SK-N-SH (cell line): ENCODE data around the gene JPT2. TPM values are rescaled to one million over a fixed set of nuclear protein-coding genes. Genes with fewer than 3 reads are reported as not detected.
A peak's percentile ranks its signal among the peaks of the same experiment; 100 is the strongest.

ENCODE experiments used
- CTCF ChIA-PET: fragments of 300-600, 350-600 bp; formaldehyde crosslinking; extraction: SDS; loops from one replicate; lab custom pipeline; 2021; lab: Yijun Ruan, JAX
- POLR2A ChIA-PET: fragments of 350-600 bp; sonication (Branson Sonifier 250); formaldehyde crosslinking; extraction: SDS; loops from one replicate; lab custom pipeline; 2020; ENCODE audit warnings: antibody characterized with exemption, inconsistent platforms; lab: Yijun Ruan, JAX
- DNase-seq: peaks from one replicate; pipeline ENCODE4 v3.0.0; 2012
- H2AFZ ChIP-seq: fragments of 200-600 bp; sonication (generic); 2 replicates; pipeline ENCODE4 v1.8.1; 2016; ENCODE audit warnings: antibody characterized with exemption, mild to moderate bottlenecking, low read depth
- H3F3A ChIP-seq: fragments of 200-600 bp; sonication (generic); replicated peaks from 2 replicates; pipeline ENCODE3; 2016; ENCODE audit warnings: antibody characterized with exemption, mild to moderate bottlenecking; ENCODE audit not compliant: insufficient read depth
- H3K27ac ChIP-seq, 2 experiments: fragments of 200-500 bp in 1 of 2; fragments of 200-600 bp in 1 of 2; sonication (Bioruptor generic) in 1 of 2; sonication (generic), shearing (Covaris generic) in 1 of 2; 2 replicates each; pipeline versions ENCODE4 v1.5.1 to v1.6.1; 2014 to 2016; ENCODE audit warnings: low read depth in 2 of 2, inconsistent platforms in 1 of 2, low read length in 1 of 2, mild to moderate bottlenecking in 1 of 2, mixed read lengths in 1 of 2
- H3K27me3 ChIP-seq: fragments of 200-600 bp; sonication (generic), shearing (Covaris generic); 2 replicates; pipeline ENCODE4 v1.6.1; 2016; ENCODE audit warnings: mixed run types; ENCODE audit not compliant: insufficient read depth
- H3K36me3 ChIP-seq, 2 experiments: fragments of 200-500 bp in 1 of 2; fragments of 200-600 bp in 1 of 2; sonication (Bioruptor generic) in 1 of 2; sonication (generic) in 1 of 2; replicated peaks in 1 of 2; 2 replicates each; pipeline versions ENCODE3 to v1.5.1; 2014 to 2016; ENCODE audit warnings: low read length in 1 of 2, mild to moderate bottlenecking in 1 of 2; ENCODE audit not compliant: insufficient read depth in 2 of 2, control insufficient read depth in 1 of 2
- H3K4me1 ChIP-seq, 2 experiments: fragments of 200-500 bp in 1 of 2; fragments of 200-600 bp in 1 of 2; sonication (Bioruptor generic) in 1 of 2; sonication (generic), shearing (Covaris generic) in 1 of 2; 2 replicates each; pipeline versions ENCODE4 v1.5.1 to v1.6.1; 2014 to 2016; ENCODE audit warnings: low read depth in 1 of 2, low read length in 1 of 2, mixed run types in 1 of 2; ENCODE audit not compliant: insufficient read depth in 2 of 2, control insufficient read depth in 1 of 2
- H3K4me2 ChIP-seq: fragments of 200-600 bp; sonication (generic), shearing (Covaris generic); 2 replicates; pipeline ENCODE4 v1.6.1; 2017; ENCODE audit warnings: mixed run types
- H3K4me3 ChIP-seq, 2 experiments: fragments of 200-500 bp in 1 of 2; fragments of 200-600 bp in 1 of 2; sonication (Bioruptor generic) in 1 of 2; sonication (generic), shearing (Covaris generic) in 1 of 2; 2 replicates each; pipeline versions ENCODE4 v1.5.1 to v1.8.1; 2014 to 2016; ENCODE audit warnings: low read depth in 2 of 2, inconsistent platforms in 1 of 2, low read length in 1 of 2, mild to moderate bottlenecking in 1 of 2, mixed read lengths in 1 of 2, moderate library complexity in 1 of 2
- H3K79me2 ChIP-seq: fragments of 200-600 bp; sonication (generic); 2 replicates; pipeline ENCODE4 v1.8.1; 2017; ENCODE audit warnings: mild to moderate bottlenecking; ENCODE audit not compliant: insufficient read depth
- H3K9ac ChIP-seq: fragments of 200-600 bp; sonication (generic); 2 replicates; pipeline ENCODE4 v1.6.1; 2017; ENCODE audit warnings: mixed run types
- H3K9me2 ChIP-seq: fragments of 200-600 bp; sonication (generic); 2 replicates; pipeline ENCODE4 v1.6.1; 2017; ENCODE audit warnings: mixed run types
- H3K9me3 ChIP-seq: fragments of 200-600 bp; sonication (generic); 2 replicates; pipeline ENCODE4 v1.6.1; 2017; ENCODE audit warnings: mixed run types, mild to moderate bottlenecking, moderate library complexity
- H4K20me1 ChIP-seq: fragments of 200-600 bp; sonication (generic); 2 replicates; pipeline ENCODE4 v1.6.1; 2017; ENCODE audit warnings: mild to moderate bottlenecking, mixed run types; ENCODE audit not compliant: insufficient read depth
- ELF1 ChIP-seq: IDR thresholded peaks from 2 replicates; pipeline ENCODE4 v1.4.0; 2012
- FOSL2 ChIP-seq: IDR thresholded peaks from 2 replicates; pipeline ENCODE4 v1.4.0; 2012; ENCODE audit warnings: low read depth, mild to moderate bottlenecking, moderate library complexity, borderline replicate concordance
- GATA2 ChIP-seq: sonication (generic); formaldehyde crosslinking; IDR thresholded peaks from 2 replicates; pipeline ENCODE4 v1.5.0; 2020; ENCODE audit warnings: mild to moderate bottlenecking, missing genetic modification reagents
- MXI1 ChIP-seq: IDR thresholded peaks from 2 replicates; pipeline ENCODE4 v1.6.1; 2012; ENCODE audit warnings: mild to moderate bottlenecking, low read depth, low read length, improper control_type of control experiment
- RAD21 ChIP-seq: IDR thresholded peaks from 2 replicates; pipeline ENCODE4 v1.6.1; 2012; ENCODE audit warnings: mild to moderate bottlenecking, low read length
- WGBS: methylation state at CpG from one replicate; pipeline ENCODE4 v1.1.6; 2017; ENCODE audit warnings: low lambda C conversion rate; 5-methylcytosine and 5-hydroxymethylcytosine counted together
- polyA plus RNA-seq, 3 experiments: library from polyadenylated mRNA; depleted of rRNA; stranded (reverse); fragments of >200 nt; gene quantifications; 2 replicates each; pipeline ENCODE4 v1.2.3, GENCODE V29; 2012
- TF ChIP-seq, protein P1 (sequence below): IDR thresholded peaks from 2 replicates; pipeline ENCODE4; 2012
- TF ChIP-seq, protein P2 (sequence below): IDR thresholded peaks from 2 replicates; pipeline ENCODE4 v1.4.0; 2012; ENCODE audit warnings: low read depth, borderline replicate concordance
- TF ChIP-seq, protein P3 (sequence below): IDR thresholded peaks from 2 replicates; pipeline ENCODE4 v1.6.1; 2012; ENCODE audit warnings: mild to moderate bottlenecking, low read depth, low read length, moderate library complexity

Gene JPT2
- polyA plus RNA-seq, 1 of the 3 experiments (the other 2 are of a cell fraction), result 67.4 TPM

DNA sequence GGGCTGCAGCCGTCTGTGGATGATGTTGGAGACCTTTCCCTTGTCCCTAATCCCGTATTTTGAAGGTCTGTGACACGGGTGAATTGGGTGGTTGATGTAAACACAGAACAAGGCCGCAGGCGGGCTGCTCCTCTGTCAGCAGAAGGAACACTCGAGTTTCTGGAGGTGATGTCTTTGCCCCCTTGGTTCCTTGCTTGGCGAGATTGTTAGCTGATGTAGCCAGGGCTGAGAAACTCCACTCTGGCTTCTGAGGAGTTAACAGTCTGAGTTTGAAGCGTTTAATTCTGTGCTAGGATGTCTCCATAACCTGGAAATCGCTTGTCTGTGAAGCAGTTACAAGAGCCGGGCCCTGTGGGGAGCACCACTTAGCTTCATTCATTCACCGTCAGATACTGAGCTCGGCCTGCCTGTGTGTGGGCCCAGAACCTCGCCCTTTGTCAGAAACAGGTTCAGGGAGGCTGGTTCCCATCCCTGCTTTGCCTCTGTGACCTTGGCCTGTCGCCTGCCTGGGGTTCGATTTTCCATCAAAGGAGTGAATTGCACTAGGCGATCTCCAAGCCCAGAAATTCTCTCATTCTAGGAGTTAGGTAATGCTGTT lies 29.2 kb downstream of the JPT2 start:
- H2AFZ ChIP-seq, result no peak overlapping the region

More for the DNA sequence above, 29.2 kb downstream of the JPT2 start:
- Histone ChIP-seq H3F3A (peaks cover 22% of the 10 kb centered on the region), H4K20me1 (peaks cover 47% of the 10 kb centered on the region), H3K4me3 (peak overlapping the region; percentile 82 to 89), H3K79me2 (peaks cover 72% of the 10 kb centered on the region), H3K27me3 (no peaks in the 10 kb centered on the region), H3K4me2 (peak overlapping the region; percentile 97), H3K9me2 (no peaks in the 10 kb centered on the region), H3K9me3 (no peaks in the 10 kb centered on the region), H3K4me1 (peaks cover 13 to 22% of the 10 kb centered on the region in 2 experiments; a peak in 3 of 4 replicates), H3K9ac (peak overlapping the region; percentile 85; the same call in 1 of the 2 replicates), H3K27ac (peak overlapping the region in 1 of 2 experiments; percentile 37; a peak in 2 of 4 replicates), H3K36me3 (peaks cover 6 to 7% of the 10 kb centered on the region in 2 experiments)
- TF ChIP-seq, protein P1, sequence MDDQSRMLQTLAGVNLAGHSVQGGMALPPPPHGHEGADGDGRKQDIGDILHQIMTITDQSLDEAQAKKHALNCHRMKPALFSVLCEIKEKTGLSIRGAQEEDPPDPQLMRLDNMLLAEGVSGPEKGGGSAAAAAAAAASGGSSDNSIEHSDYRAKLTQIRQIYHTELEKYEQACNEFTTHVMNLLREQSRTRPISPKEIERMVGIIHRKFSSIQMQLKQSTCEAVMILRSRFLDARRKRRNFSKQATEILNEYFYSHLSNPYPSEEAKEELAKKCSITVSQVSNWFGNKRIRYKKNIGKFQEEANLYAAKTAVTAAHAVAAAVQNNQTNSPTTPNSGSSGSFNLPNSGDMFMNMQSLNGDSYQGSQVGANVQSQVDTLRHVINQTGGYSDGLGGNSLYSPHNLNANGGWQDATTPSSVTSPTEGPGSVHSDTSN, result no peak
- TF ChIP-seq MXI1 (no peak), ELF1 (no peak), RAD21 (no peak), GATA2 (CRISPR knock-in tag) (no peak), FOSL2 (no peak)
- TF ChIP-seq, protein P2, sequence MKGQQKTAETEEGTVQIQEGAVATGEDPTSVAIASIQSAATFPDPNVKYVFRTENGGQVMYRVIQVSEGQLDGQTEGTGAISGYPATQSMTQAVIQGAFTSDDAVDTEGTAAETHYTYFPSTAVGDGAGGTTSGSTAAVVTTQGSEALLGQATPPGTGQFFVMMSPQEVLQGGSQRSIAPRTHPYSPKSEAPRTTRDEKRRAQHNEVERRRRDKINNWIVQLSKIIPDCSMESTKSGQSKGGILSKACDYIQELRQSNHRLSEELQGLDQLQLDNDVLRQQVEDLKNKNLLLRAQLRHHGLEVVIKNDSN, result no peak
- TF ChIP-seq, protein P3, sequence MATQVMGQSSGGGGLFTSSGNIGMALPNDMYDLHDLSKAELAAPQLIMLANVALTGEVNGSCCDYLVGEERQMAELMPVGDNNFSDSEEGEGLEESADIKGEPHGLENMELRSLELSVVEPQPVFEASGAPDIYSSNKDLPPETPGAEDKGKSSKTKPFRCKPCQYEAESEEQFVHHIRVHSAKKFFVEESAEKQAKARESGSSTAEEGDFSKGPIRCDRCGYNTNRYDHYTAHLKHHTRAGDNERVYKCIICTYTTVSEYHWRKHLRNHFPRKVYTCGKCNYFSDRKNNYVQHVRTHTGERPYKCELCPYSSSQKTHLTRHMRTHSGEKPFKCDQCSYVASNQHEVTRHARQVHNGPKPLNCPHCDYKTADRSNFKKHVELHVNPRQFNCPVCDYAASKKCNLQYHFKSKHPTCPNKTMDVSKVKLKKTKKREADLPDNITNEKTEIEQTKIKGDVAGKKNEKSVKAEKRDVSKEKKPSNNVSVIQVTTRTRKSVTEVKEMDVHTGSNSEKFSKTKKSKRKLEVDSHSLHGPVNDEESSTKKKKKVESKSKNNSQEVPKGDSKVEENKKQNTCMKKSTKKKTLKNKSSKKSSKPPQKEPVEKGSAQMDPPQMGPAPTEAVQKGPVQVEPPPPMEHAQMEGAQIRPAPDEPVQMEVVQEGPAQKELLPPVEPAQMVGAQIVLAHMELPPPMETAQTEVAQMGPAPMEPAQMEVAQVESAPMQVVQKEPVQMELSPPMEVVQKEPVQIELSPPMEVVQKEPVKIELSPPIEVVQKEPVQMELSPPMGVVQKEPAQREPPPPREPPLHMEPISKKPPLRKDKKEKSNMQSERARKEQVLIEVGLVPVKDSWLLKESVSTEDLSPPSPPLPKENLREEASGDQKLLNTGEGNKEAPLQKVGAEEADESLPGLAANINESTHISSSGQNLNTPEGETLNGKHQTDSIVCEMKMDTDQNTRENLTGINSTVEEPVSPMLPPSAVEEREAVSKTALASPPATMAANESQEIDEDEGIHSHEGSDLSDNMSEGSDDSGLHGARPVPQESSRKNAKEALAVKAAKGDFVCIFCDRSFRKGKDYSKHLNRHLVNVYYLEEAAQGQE, result no peak
- CTCF ChIA-PET, result interaction anchor here (0.8 to 1.5 kb wide), 3 partner anchors 16 to 212 kb away, joined by 4 to 5 read pairs (median 4); partner anchors contain the start of genes NUBP2 and SPSB3
- peak; percentile 54 for DNase-seq
- WGBS, result 20% methylated on average over 12 of the region's 16 CpGs
- POLR2A ChIA-PET, result interaction anchor here (1.4 to 1.5 kb wide), 2 partner anchors 21 to 65 kb away, joined by 3 read pairs; partner anchors contain the start of genes EME2 and MRPS34
